Nephron (organoid): ENCODE results near the gene ZSWIM1.

ENCODE experiments used
- H3K27ac Mint-ChIP-seq, 3 experiments: 2 replicates each; pipeline ENCODE4 v1.8.0; 2020; ENCODE audit warnings: mixed read lengths in 3 of 3, mild to moderate bottlenecking in 2 of 3, moderate library complexity in 1 of 3
- H3K27me3 Mint-ChIP-seq: 2 replicates; pipeline ENCODE4 v1.8.0; 2021; ENCODE audit warnings: low read depth, mild to moderate bottlenecking, moderate library complexity, mixed read lengths
- H3K36me3 Mint-ChIP-seq: 2 replicates; pipeline ENCODE4 v1.8.0; 2020; ENCODE audit warnings: low read depth, mixed read lengths
- H3K4me1 Mint-ChIP-seq: 2 replicates; pipeline ENCODE4 v1.8.0; 2020; ENCODE audit warnings: mixed read lengths
- H3K4me3 Mint-ChIP-seq, 3 experiments: 2 replicates each; pipeline ENCODE4 v1.8.0; 2020; ENCODE audit warnings: mild to moderate bottlenecking in 3 of 3, mixed read lengths in 3 of 3, moderate library complexity in 2 of 3
- H3K9me3 Mint-ChIP-seq: 2 replicates; pipeline ENCODE4 v1.8.0; 2020; ENCODE audit warnings: mixed read lengths
- TF ChIP-seq, protein P1 (sequence below), 3 experiments: fragments of 200-600 bp; sonication (generic); IDR thresholded peaks; one replicate each; pipeline ENCODE4 v1.5.0; 2021; ENCODE audit warnings: antibody characterized with exemption in 3 of 3; ENCODE audit not compliant: unreplicated experiment in 3 of 3

ZSWIM1 gene

DNA sequence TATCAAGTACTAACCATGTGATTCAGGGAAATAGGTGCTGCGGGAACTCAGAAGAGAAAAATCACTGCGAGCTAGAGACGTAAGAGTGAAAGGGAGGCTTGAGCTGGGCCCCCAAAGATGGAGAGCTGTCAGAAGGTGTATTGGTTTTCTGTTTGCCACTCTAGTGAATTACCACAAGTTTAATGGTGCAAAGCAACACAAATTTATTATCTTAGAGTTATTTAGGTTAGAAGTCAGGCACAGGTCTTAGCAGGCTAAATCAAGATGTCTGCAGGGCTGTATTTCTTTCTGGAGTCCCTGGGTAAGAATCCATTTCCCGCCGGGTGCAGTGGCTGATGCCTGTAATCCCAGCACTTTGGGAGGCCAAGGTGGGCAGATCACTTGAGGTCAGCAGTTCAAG lies 21.1 kb upstream of the ZSWIM1 start:
- TF ChIP-seq, protein P1, sequence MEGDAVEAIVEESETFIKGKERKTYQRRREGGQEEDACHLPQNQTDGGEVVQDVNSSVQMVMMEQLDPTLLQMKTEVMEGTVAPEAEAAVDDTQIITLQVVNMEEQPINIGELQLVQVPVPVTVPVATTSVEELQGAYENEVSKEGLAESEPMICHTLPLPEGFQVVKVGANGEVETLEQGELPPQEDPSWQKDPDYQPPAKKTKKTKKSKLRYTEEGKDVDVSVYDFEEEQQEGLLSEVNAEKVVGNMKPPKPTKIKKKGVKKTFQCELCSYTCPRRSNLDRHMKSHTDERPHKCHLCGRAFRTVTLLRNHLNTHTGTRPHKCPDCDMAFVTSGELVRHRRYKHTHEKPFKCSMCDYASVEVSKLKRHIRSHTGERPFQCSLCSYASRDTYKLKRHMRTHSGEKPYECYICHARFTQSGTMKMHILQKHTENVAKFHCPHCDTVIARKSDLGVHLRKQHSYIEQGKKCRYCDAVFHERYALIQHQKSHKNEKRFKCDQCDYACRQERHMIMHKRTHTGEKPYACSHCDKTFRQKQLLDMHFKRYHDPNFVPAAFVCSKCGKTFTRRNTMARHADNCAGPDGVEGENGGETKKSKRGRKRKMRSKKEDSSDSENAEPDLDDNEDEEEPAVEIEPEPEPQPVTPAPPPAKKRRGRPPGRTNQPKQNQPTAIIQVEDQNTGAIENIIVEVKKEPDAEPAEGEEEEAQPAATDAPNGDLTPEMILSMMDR (IDR thresholded peaks at IDR 0.05; ENCODE audit: unreplicated experiment in 3 of 3): no peak
- Mint-ChIP-seq H3K4me3 (no peak overlapping the region), H3K9me3 (no peaks in the 10 kb centered on the region), H3K27ac (no peak overlapping the region), H3K36me3 (no peaks in the 10 kb centered on the region), H3K4me1 (peaks cover 39% of the 10 kb centered on the region), H3K27me3 (no peaks in the 10 kb centered on the region)

DNA sequence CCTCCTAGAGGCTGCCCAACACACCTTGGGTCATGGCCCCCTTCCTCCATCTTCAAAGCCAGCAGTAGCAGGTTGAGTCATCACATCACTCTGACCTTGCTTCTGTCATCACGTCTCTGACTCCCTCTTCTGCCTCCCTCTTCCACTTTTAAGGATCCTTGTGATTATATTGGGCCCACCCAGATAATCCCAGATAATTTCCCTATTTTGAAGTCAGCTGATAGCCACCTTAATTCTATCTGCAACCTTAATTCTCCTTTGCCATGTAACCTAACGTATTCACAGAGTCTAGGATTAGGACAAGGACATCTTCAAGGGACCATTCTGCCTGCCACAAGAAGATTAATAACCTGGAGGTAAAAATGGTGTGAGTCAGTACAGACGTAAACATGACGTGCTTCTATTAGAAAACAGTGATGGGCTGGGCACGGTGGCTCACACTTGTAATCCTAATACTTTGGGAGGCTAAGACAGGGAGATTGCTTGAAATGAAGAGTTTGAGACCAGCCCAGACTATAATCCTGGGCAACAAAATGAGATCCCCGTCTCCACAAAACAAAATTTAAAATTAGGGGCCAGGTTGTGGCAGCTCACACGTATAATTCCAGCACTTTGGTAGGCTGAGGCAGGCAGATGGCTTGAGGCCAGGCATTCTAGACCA lies 20.3 kb upstream of the ZSWIM1 start:
- Mint-ChIP-seq H3K4me3 (peak overlapping the region; percentile 38 to 73 (median 50)), H3K9me3 (no peaks in the 10 kb centered on the region), H3K27me3 (no peaks in the 10 kb centered on the region), H3K27ac (peak overlapping the region in 1 of 3 experiments; percentile 17), H3K36me3 (no peaks in the 10 kb centered on the region), H3K4me1 (peaks cover 35% of the 10 kb centered on the region)
- TF ChIP-seq, protein P1 (IDR thresholded peaks at IDR 0.05; ENCODE audit: unreplicated experiment in 3 of 3): no peak

DNA sequence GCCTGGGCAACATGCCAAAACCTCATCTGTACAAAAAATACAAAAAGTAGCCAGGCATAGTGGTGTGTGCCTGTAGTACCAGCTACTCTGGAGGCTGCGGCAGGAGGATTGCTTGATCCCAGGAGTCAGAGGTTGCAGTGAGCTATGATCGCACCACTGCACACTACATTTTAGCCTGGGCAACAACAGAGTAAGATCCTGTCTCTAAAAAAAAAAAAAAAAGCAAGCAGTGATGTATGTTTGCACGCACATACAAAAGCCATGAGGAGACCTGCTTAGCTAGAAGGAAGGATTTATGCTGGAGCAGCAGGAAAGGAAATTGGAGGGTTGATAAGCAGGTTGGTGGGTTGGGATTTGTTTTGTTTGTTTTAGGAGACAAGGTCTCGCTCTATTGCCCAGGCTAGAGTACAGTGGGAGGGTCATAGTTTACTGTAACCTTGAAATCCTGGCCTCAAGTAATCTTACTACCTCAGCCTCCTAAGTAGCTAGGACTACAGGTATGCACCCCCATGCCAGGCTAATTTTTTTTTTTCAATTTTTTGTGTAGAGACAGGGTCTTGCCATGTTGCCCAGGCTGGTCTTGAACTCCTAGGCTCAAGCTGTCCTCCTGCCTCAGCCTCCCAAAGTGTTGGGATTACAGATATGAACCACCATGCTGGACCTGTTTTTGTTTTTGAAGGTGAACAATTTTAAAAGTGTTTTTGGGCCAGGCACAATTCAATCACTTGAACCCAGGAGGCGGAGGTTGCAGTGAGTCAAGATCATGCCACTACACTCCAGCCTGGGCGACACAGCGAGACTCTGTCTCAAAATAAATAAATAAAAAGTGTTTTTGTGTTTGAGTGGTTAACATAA lies 19.6 kb upstream of the ZSWIM1 start:
- Mint-ChIP-seq H3K9me3 (no peaks in the 10 kb centered on the region), H3K4me1 (peaks cover 34% of the 10 kb centered on the region), H3K27me3 (no peaks in the 10 kb centered on the region), H3K27ac (no peak overlapping the region), H3K4me3 (no peak overlapping the region), H3K36me3 (no peaks in the 10 kb centered on the region)
- TF ChIP-seq, protein P1 (IDR thresholded peaks at IDR 0.05; ENCODE audit: unreplicated experiment in 3 of 3): no peak

DNA sequence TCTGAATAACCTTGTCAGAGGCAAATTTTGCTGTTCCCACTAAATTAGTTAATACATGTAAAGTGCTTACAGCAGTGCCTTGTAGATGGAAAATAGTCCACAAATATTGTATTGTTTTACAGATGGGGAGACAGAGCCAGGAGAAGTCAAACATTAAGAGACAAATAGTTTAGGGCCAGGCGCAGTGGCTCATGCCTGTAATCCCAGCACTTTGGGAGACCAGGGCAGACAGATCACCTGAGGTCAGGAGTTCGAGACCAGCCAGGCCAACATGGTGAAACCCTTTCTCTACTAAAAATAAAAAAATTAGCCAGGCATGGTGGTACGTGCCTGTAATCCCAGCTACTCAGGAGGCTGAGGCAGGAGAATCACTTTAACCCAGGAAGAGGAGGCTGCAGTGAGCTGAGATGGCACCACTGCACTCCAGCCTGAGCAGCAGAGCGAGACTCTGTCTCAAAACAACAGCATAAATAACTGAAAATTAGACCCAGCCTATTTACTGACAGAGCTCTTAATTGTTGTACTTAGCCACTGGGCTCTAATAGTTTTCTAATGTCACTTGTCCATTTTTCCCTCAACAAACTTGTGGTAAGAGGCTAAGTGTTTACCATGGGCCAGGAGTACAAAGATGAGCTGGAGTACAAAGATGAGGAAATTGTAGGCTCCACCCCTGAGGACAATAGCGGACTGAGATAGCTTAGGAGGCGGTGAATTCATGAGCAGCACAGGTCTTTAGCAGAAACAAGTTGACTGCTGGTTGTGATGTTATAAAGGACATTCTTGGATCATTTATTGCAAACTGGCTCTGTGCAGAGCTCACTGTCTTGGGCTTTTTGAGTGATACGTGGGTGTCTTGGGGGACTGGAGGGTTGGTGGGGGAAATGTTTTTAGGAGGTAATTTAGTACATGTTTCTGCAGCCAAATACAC lies 17.2 kb upstream of the ZSWIM1 start:
- H3K27me3 Mint-ChIP-seq: no peaks in the 10 kb centered on the region
- peaks cover 14% of the 10 kb centered on the region for H3K4me1 Mint-ChIP-seq
- no peak overlapping the region for H3K27ac Mint-ChIP-seq
- no peaks in the 10 kb centered on the region for H3K36me3 Mint-ChIP-seq
- H3K4me3 Mint-ChIP-seq: no peak overlapping the region
- no peaks in the 10 kb centered on the region for H3K9me3 Mint-ChIP-seq
- TF ChIP-seq, protein P1 (IDR thresholded peaks at IDR 0.05; ENCODE audit: unreplicated experiment in 3 of 3): no peak

DNA sequence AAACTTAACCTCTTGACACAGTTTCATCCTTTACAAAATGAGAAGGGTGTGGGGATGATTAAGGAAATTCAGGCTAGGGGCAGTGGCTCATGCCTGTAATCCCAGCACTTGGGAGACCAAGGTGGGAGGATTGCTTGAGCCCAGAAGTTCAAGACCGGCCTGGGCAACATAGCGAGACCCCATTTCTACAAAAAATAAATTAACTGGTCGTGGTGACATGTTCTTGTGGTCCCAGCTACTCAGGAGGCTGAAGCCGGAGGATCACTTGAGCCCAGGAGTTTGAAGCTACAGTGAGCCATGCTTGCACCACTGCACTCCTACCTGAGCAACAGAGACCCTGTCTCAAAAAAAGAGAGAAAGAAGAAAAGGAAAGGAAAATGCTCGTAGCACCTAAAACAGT lies 14.6 kb upstream of the ZSWIM1 start:
- H3K9me3 Mint-ChIP-seq: no peaks in the 10 kb centered on the region
- H3K4me1 Mint-ChIP-seq: no peaks in the 10 kb centered on the region
- H3K4me3 Mint-ChIP-seq: no peak overlapping the region
- H3K36me3 Mint-ChIP-seq: no peaks in the 10 kb centered on the region
- TF ChIP-seq, protein P1 (IDR thresholded peaks at IDR 0.05; ENCODE audit: unreplicated experiment in 3 of 3): no peak
- no peaks in the 10 kb centered on the region for H3K27me3 Mint-ChIP-seq
- H3K27ac Mint-ChIP-seq: no peak overlapping the region
